NCI-H2196 treated with DMSO at 0.1 percent for 48 hours (cell line): ENCODE results near the gene DDX18.
"Not testable (repeated sequence)": the region's sequence is repeated elsewhere in the genome, so short reads cannot be mapped to it uniquely, and the experiment has no call there.

Experiments used
- DNase-seq: peaks from one replicate; lab custom pipeline; 2025; ENCODE audit not compliant: unreplicated experiment; lab: John Stamatoyannopoulos, UW

The DDX18 gene

DNA sequence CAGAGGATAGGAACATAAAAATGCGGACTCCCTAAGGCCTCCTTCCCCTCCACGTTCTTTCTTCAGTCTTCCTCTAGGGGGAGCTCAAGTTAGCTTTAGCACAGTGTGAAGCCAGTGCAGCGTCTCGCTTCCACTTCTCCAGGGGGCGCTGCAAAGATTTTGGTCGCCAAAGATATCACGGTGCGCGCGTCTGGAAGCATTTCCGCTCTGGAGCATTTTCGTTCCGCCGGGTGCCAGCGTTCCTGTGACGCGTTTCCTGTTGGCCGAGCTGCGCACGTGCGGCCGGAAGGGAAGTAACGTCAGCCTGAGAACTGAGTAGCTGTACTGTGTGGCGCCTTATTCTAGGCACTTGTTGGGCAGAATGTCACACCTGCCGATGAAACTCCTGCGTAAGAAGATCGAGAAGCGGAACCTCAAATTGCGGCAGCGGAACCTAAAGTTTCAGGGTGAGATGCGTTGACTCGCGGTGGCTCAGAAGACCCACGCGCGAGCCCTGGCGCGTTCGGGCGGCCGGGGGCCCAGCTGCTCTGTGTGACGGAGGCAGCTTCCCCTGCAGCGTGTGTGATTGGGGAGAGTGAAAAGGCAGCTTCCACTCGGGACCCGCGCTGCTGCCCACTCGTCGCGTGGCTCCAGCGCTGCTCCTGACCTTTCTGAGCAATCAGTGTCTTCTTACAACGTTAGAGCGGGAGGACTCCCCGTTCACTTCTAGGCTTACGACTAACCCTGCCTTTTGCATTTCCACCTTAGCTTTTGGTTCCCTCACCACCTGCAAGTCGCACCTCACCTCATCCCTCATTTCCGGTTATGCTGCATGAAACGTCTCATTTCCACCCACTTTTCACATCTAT, at the start of gene DDX18:
Gene DDX18 (plus strand): TSS at position 275 of the 848 bp plus-strand sequence. CDS start 87 bp downstream, at position 362.
- DNase-seq: peak; percentile 94

DNA sequence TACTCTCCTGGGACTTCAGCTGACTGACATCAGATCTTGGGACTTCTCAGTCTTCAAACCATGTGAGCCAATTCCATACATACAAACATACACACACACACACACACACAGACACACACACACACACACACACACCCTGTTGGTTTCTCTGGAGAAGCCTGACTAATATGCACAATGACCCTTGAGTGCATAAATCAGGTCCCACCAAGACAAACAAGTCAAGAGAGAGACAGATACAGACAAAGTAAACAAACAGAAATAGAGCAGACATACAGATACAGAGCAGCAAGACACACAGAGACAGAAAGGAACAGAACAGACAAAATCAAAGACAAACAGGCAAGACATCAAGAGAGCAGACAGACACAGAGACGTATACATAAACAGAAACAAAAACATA, 43.8 kb upstream of the DDX18 start:
- no peak for DNase-seq

DNA sequence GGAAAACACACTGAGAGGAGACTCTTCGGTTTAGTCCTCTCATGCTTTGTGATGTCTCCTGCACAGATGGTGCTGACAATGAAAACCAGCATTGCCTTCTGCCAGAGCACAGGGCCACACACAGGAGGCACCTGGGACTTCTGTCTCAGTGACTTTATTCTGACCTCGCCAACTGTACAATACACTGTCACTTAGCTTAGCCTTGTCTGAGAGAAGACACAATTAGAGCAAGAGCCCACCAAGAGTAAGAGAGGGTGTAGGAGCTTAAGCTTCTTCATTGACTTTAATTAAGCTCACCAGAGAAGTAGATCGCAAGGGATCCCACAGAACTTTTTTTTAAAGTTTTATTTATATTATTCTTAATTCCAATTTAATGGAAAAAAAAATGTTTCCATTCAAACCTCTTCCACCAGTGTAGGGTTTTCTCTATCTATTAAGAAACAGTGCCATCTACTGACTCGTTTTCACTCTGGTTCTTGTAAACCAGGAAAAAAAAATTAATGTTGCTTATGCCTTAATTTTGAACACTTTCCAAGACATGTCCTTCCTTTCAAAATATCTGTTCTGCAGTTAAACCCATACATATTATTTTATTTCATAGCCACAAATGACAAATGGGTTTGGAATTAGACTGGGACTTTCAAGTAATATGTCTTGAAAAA, 42.4 kb upstream of the DDX18 start:
- peak; percentile 4 for DNase-seq

DNA sequence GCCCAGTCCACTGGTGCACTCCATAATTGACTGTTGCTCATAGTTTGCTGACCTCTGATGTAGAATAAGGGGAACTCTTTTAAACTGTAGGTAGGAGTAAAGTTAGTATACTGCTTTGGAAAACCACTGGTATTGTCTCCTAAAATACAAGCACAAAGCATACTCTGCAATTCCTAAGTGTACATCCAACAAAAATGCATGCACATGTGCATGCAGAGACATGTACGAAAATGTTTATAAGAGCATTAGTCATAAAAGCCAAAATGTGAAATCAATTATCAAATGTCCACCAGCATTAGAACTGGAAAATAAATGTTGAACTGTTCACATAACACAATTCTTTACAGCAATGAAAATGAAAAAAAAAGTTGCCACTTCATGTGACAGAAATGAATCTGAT, 39.8 kb upstream of the DDX18 start:
- no peak for DNase-seq

DNA sequence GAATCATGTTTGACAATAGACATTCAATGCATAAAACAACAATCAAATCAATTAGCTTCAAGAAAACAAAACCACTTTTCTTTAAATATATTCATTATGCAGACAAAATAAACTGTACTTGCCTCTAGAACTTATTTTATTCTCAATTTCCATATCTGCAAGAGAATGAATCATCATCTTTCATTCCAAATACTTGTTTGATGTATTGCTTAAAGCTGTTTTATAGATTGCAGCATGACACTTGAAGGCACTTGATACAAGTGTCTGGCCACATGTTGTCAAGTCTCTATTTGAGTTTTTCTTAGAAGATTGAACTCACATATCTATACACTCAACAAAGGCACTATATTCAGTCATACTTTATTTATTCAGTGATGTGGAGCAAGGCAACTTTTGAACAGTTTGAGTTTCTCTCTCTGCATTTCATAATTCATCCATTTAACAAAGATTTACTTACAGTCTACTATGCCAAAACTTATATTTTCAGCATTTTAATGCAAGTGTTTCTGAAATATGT, 38.7 kb upstream of the DDX18 start:
- no peak for DNase-seq

DNA sequence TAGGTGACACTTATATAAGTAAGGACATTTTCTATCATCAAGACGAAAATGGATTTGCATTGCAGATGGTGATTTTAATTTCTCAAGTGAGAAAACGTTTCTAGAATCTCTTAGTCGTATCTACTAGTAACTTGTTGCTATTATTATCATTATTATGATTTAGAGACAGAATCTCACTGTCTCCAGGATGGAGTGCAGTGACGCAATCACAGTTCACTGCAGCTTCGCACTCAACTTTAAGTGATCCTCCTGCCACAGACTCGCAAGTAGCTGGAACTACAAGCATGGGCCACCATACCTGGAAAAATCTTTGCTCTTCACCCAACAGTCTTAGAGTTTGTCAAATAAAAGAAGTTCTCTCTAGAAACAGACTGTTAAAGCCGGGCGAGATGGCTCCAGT, 37.6 kb upstream of the DDX18 start:
- no peak for DNase-seq

DNA sequence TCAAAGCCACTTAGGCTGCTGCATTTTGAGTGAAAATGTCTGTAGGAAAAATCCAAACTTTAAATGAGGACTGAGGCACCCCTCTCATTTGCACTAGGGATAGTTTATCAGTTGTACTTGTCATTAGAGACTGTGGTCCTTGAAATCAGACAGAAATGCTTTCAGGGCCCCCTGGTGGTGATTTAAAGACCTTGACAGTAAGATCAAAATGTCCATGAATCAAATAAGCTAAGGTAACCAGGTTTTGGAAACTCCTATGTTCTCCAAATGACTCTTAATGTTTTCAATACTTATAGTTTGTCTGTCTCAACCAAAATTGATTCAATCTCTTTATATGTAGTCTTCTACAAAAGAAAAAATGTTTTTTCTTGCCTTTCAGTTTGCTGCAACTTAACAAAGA, 28.8 kb upstream of the DDX18 start:
- peak; percentile 29 for DNase-seq

DNA sequence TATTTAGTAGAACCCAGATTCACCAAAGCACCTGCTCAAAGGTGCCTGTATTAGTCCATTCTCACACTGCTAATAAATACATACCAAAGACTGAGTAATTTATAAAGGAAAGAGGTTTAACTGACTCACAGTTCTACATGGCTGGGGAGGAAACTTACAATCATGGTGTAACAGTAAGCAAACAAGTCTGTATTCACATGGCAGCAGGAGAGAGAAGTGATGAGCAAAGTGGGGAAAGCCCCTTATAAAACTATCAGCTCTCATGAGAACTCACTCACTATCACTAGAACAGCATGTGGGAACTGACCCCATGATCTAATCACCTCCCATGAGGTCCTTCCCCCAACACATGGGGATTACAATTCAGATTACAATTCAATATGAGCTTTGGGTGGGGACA, 28.0 kb upstream of the DDX18 start:
- DNase-seq: no peak

DNA sequence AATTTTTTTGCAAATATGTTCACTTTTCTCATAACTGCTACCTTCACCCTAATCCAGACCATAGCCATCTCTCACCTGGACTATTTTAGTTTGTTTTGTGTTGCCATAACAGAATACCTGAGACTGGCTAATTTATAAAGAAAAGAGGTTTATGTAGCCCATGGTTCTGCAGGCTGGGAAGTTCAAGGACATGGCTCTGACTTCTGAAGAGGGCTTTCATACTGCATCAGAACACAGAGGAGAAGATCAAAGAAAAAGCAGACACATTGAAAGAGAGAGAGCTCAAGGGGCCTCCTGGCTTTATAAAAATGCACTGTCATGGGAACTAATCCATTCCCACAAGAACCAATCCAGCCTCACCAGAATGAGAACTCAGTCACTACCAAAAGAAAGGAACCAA, 25.0 kb upstream of the DDX18 start:
- DNase-seq: no peak

DNA sequence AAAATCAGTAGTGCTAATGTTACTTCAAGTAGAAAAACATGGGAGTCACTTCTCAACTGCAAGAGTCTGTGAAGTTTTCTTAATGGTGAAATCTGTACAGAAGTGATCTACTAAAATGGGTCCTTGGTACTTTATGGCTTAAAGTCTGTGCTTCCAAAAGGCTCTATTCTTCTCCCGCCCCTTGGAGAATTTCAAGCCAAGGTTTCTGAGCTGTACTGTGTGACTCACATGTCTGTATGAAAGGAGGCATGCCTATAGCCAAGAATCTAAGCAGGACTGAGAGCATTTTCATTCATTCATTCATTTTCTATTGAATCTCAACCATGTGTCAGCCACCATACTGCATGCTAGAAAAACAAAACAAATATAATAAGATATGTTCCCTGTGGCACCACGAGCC, 19.8 kb upstream of the DDX18 start:
- DNase-seq: no peak

DNA sequence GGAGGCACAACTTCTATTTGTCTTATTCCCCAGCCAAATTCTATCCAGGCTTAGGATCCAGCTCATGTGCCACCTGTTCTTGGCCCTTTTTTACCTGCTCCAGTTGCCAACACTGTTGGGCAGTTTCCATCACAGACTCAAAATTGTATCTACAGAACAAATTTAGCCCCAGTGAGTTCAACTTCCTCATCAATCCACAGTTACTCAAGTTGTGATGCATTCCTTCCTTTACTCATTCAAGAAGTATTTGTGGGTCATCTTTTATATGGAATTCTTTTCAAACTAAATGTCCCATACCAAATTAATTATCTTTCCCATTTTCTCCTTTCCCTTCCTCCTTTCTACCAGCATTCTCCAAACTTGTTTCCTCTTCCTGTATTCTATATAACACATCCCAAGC, 12.7 kb upstream of the DDX18 start:
- DNase-seq: no peak

DNA sequence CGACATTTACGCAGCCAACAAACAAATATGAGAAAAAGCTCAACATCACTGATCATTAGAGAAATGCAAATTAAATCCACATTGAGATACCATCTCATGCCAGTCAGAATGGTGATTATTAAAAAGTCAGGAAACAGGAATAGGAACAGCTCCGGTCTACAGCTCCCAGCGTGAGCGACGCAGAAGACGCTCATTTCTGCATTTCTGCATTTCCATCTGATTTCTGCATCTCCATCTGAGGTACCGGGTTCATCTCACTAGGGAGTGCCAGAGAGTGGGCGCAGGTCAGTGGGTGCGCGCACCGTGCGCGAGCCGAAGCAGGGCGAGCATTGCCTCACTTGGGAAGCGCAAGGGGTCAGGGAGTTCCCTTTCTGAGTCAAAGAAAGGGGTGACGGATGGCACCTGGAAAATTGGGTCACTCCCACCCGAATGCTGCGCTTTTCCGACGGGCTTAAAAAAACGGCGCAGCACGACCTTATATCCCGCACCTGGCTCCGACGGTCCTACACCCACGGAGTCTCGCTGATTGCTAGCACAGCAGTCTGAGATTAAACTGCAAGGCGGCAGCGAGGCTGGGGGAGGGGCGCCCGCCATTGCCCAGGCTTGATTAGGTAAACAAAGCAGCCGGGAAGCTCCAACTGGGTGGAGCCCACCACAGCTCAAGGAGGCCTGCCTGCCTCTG, 10.7 kb upstream of the DDX18 start:
- not testable (repeated sequence) for DNase-seq

DNA sequence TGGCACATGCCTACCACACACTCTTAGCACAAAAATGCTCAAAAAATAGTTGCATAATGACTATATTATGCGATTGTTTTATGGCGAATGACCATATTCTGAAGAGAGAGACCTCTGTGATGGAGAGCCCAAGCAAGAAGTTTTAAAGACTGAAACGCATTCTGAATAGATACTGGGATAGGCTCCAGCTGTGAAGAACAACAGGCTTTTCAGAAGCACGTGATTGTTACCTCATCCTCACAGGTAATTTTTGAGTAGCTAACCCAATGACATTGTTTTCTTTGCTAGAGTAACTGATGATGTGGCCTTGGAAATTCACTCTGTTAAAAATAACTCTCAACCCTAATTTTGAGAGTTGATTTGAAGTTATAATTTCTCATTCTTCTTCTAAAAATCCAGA, 2.0 kb upstream of the DDX18 start:
- DNase-seq: no peak

DNA sequence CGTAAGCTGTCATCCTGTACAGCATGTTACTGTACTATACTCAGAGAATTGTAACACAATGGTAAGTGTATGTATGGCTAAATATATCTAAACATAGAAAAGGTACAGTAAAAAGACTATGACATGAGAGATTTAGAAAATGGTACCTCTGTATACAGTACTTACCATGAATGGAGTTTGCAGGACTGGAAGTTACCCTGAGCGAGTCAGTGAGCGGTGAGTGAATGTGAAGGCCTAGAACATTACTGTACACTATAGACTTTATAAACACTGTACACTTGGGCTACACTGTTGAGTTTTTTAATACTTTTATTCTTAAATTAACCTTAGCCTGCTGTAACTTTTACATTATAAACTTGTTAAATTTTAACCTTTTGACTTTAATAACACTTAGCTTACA, 1.5 kb downstream of the DDX18 start:
- DNase-seq: no peak

DNA sequence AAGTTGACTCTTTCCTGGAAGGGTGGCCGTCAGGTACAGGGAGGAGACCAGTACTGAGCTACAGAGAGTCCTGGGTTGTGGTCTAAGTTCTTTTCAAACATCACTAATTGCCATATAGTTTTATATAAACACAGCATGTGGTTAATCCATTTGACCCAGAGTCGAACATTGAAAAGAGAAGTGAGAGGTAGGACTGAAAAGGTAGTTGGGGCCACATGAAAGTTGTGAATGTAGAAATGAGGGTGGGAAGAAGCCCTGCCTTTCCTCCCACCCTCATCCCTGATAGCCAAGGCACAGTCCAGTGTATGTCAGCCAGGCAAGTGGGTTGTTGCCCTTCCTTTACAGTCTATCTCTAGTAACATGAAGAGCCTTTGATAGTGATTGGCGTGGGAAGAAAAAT, 4.4 kb downstream of the DDX18 start:
- no peak for DNase-seq

DNA sequence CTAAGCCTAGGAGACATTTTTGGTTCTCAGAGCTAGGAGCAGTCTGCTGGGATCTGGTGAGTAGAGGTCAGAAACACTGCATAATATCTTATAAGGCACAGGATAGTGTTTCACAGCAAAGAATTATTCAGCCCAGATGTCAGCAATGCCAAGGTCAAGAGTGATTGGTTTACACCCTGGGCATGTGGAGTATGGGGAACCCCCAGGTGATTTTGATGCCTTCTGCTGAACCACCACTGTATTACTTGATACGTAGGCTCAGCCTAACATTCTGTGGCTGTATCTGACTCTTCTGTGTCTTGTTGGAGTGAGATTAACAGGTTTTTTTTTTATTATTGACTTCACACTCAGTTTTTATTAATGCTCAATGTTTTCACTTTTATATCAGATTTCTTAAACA, 6.0 kb downstream of the DDX18 start:
- DNase-seq: no peak

DNA sequence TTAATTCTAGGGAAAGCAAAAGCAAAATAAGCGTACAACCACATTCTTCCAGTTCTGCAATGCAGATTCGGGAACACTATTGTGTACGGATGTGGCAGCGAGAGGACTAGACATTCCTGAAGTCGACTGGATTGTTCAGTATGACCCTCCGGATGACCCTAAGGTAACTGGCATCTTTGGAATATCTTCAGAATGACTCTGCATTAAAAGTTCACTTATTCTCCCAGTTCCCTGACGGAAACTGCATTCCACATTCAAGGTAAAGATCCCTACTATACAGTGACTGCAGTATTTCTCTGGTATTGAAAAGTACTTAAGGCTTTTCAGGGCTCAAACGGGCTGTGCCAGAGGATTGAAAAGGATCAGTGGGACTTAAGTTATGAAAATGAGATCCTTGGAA, 10.9 kb downstream of the DDX18 start:
- no peak for DNase-seq

DNA sequence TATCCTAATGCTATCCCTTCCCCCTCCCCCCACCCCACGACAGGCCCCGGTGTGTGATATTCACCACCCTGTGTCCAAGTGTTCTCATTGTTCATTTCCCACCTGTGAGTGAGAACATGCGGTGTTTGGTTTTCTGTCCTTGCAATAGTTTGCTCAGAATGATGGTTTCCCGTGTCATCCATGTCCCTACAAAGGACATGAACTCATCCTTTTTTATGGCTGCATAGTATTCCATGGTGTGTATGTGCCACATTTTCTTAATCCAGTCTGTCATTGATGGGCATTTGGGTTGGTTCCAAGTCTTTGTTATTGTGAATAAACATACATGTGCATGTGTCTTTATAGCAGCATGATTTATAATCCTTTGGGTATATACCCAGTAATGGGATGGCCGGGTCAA, 13.0 kb downstream of the DDX18 start:
- DNase-seq: not testable (repeated sequence)

DNA sequence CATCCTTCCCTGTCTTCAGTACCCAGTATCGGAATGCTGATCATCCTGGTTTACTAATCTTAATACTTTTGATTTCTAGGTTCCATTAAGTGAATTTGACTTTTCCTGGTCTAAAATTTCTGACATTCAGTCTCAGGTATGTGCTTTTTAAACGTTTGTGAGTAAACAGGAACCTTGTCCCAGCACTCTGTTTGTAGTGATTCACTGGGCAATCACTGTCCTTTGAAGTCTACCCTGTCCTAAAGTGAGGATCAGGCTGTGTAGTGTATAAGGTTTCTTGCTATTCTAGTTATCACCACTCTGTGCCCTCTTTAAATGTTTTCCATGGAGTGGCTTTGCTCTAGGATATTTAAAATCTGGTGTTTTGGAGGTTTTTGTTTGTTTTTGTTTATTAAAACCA, 14.4 kb downstream of the DDX18 start:
- no peak for DNase-seq

DNA sequence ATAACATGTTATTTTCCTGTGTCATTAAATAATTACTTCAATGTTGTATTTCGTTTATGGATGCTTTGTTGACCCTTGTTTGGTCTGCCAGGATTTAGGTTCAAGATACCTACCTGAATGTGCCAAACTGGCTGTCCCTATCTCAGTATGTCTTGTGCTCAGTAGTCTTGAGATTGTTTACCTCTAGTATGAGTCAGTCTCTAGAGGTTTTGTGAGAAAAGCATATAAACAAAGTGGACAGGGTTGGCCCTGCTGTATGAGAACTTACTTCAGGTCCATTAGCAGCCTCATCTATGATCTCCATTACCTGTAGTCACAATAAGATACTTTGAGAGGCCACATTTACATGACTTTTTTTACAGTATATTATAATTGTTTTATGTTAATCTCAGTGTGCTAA, 17.8 kb downstream of the DDX18 start:
- no peak for DNase-seq

DNA sequence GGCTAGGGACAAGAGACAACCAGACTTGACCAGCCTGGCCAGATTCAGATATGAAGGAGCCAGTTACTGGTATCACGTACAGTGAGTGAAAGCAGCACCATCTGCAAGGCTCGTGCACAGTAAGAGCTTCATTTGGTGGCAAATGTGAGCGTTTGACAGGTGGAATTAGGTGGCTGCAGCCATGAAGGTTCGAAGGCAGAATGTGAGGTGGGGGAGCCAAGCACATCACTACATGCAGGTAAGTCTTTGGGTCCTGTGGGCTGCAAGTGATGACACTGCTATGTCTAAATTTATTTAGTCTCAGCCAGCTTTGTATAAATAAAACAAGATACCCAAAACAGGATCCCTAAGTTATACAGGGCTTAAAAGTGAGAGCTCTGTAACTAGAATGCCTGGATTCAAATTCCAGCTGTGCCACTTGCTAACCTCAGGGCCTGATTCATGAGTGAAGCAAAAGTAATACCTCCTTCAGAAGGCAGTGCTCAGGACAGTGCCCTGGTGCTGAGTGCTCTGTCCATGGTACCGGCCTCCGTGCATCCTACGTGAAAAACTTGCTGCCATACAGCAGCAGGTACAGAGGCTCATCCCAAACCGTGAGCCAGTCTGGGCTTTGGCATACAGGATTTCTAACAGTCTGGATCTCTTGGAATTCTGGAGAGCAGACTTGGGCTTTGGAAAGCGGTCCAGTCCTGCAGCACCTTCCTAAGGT, 18.6 kb downstream of the DDX18 start:
- no peak for DNase-seq
